ENCODE data around the gene APOA5. TPM values are rescaled to one million over a fixed set of nuclear protein-coding genes. Genes with fewer than 3 reads are reported as not detected.

Gene APOA5
- total RNA-seq, 1 donor from 2014 or later: not detected

DNA sequence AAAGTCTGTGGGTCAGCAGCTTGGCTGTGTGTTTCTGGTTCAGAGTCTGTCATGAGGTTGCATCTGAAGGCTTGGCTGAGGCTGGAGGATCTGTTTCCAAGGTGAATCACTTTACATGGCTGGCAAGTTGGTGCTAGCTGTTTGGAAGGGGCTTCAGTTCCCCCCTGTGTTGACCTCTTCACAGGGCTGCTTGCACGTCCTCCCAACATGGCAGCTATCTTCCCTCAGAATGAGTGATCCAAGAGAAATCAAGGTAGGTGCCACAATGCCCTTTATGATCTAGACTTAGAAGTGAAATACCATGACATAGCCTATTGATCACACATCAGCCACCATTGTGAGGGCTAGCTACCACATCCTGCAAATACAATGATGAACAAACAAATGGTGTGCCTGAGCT lies 21.5 kb upstream of the APOA5 start:
- Mint-ChIP-seq H3K27me3 (ENCODE audit: unreplicated experiment) (peaks cover 2% of the 10 kb centered on the region), H3K4me1 (ENCODE audit: unreplicated experiment) (no peaks in the 10 kb centered on the region), H3K27ac (ENCODE audit: unreplicated experiment) (no peak overlapping the region), H3K9me3 (ENCODE audit: unreplicated experiment) (no peaks in the 10 kb centered on the region), H3K4me3 (ENCODE audit: unreplicated experiment) (no peak overlapping the region), H3K36me3 (ENCODE audit: low read depth, unreplicated experiment) (peaks cover 4% of the 10 kb centered on the region)
- no peak for DNase-seq (ENCODE audit: low spot score)
- no peak for TF ChIP-seq CTCF (IDR thresholded peaks at IDR 0.05; ENCODE audit: unreplicated experiment)

DNA sequence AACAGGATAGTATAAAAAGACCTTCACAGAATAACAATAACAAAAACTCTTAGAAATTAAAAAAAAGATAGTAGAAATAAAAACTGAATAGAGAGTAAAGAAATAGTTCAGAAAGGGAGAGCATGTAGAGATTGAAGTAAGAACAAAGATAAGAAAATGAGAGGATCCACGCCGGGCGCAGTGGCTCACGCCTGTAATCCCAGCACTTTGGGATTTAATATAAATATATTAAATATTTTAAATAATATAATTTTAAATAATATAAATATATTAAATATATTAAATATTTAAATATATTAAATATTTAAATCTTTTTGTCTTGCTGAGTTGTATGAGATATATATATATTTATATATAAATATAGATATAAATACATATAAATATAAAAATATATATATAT lies 20.4 kb upstream of the APOA5 start:
- no peak for DNase-seq (ENCODE audit: low spot score)
- H3K27ac Mint-ChIP-seq (ENCODE audit: unreplicated experiment): no peak overlapping the region
- H3K9me3 Mint-ChIP-seq (ENCODE audit: unreplicated experiment): no peaks in the 10 kb centered on the region

GRCh38 chr11:116811194-116811593 lies 19.5 kb upstream of the APOA5 start:
- TF ChIP-seq CTCF (IDR thresholded peaks at IDR 0.05; ENCODE audit: unreplicated experiment): no peak
- DNase-seq (ENCODE audit: low spot score): no peak

More for the DNA sequence above, 20.4 kb upstream of the APOA5 start:
- no peak for TF ChIP-seq CTCF (IDR thresholded peaks at IDR 0.05; ENCODE audit: unreplicated experiment)
- H3K4me3 Mint-ChIP-seq (ENCODE audit: unreplicated experiment): no peak overlapping the region
- no peaks in the 10 kb centered on the region for H3K27me3 Mint-ChIP-seq (ENCODE audit: unreplicated experiment)
- H3K4me1 Mint-ChIP-seq (ENCODE audit: unreplicated experiment): peaks cover 2% of the 10 kb centered on the region
- H3K36me3 Mint-ChIP-seq (ENCODE audit: low read depth, unreplicated experiment): peaks cover 4% of the 10 kb centered on the region

DNA sequence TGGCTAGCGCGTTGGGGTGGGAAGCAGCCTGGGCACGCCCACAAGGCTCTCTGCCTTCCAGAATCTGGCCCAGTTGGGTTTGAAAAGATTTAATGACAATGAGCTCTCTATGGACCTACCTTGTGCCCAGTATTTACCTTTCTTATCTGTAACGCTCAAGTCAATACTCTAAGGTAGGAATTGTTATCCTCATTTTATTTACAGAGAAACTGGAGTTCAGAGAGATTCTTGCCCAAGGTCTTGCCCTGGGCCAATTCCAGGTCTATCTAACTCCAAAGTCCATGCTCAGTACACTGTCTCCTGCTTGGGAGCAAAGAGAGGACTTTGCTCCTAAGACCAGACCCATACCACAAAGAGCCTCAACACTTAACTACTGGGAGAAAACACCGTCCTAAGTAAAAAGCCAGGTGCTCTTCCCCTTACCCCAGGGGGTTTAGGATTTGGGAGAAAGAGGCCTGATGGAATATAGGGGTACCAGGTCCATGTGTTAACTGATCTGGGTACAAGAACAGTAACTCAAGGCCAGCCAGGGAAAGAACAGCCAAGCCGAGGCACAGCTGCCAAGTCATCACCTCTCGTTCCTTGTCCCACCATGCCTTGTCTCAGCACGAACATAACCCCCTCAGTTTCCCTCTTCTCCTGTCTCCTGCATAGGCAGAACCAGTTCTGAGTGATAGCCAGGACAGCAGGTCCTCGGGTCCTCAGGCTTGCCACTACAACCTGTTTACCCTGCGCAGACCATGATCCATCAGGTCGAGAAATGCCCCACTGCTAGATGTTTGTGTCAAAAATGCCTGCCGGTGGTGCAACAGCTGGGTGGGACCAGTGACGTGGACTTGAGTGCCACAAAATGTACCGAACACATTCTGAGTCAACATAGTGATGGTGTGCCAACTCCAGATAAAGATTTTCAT lies 16.8 kb upstream of the APOA5 start:
- Mint-ChIP-seq H3K4me3 (ENCODE audit: unreplicated experiment) (no peak overlapping the region), H3K4me1 (ENCODE audit: unreplicated experiment) (peaks cover 2% of the 10 kb centered on the region)

More at GRCh38 chr11:116811194-116811593, 19.5 kb upstream of the APOA5 start:
- Mint-ChIP-seq H3K36me3 (ENCODE audit: low read depth, unreplicated experiment) (peaks cover 4% of the 10 kb centered on the region), H3K4me3 (ENCODE audit: unreplicated experiment) (no peak overlapping the region), H3K4me1 (ENCODE audit: unreplicated experiment) (peaks cover 2% of the 10 kb centered on the region), H3K27ac (ENCODE audit: unreplicated experiment) (no peak overlapping the region), H3K9me3 (ENCODE audit: unreplicated experiment) (no peaks in the 10 kb centered on the region), H3K27me3 (ENCODE audit: unreplicated experiment) (no peaks in the 10 kb centered on the region)

More for the DNA sequence above, 16.8 kb upstream of the APOA5 start:
- no peak for TF ChIP-seq CTCF (IDR thresholded peaks at IDR 0.05; ENCODE audit: unreplicated experiment)
- DNase-seq (ENCODE audit: low spot score): no peak
- Mint-ChIP-seq H3K27ac (ENCODE audit: unreplicated experiment) (no peak overlapping the region), H3K36me3 (ENCODE audit: low read depth, unreplicated experiment) (peaks cover 4% of the 10 kb centered on the region), H3K9me3 (ENCODE audit: unreplicated experiment) (no peaks in the 10 kb centered on the region), H3K27me3 (ENCODE audit: unreplicated experiment) (no peaks in the 10 kb centered on the region)

All from endothelial cell (in vitro differentiated cells).